Calu3 (cell line): ENCODE measurements around the gene CYBB. TPM values are rescaled to one million over a fixed set of nuclear protein-coding genes. Genes with fewer than 3 reads are reported as not detected.

Source experiments
- BruUV-seq: library from RNA; stranded (reverse); fragments of 400-500 nt; replicated peaks from 2 replicates; lab custom pipeline; 2021; lab: Mats Ljungman, UMichigan
- CTCF ChIA-PET: fragments of 300-600 bp; sonication (Branson Sonifier 250); formaldehyde crosslinking; loops from one replicate; lab custom pipeline; 2022; ENCODE audit warnings: antibody characterized with exemption; lab: Charles Lee
- DNase-seq: peaks from one replicate; pipeline ENCODE4 v3.0.0; 2022
- H3K27ac Mint-ChIP-seq: one replicate; pipeline ENCODE4 v1.8.0; 2022; ENCODE audit warnings: mixed read lengths; ENCODE audit not compliant: unreplicated experiment
- H3K27me3 Mint-ChIP-seq: one replicate; pipeline ENCODE4 v1.8.0; 2022; ENCODE audit warnings: mixed read lengths; ENCODE audit not compliant: unreplicated experiment
- H3K36me3 Mint-ChIP-seq: one replicate; pipeline ENCODE4 v1.8.0; 2022; ENCODE audit warnings: mild to moderate bottlenecking, moderate library complexity, mixed read lengths; ENCODE audit not compliant: insufficient read depth, unreplicated experiment
- H3K4me1 Mint-ChIP-seq: one replicate; pipeline ENCODE4 v1.8.0; 2022; ENCODE audit warnings: mild to moderate bottlenecking, low read depth, mixed read lengths; ENCODE audit not compliant: unreplicated experiment
- H3K4me3 Mint-ChIP-seq: one replicate; pipeline ENCODE4 v1.8.0; 2022; ENCODE audit warnings: mild to moderate bottlenecking, low read depth, moderate library complexity, mixed read lengths; ENCODE audit not compliant: unreplicated experiment
- H3K9me3 Mint-ChIP-seq: one replicate; pipeline ENCODE4 v1.8.0; 2022; ENCODE audit warnings: low read depth, mixed read lengths; ENCODE audit not compliant: unreplicated experiment
- intact Hi-C: fragments of 100-400 bp; cut with micrococcal nuclease; formaldehyde crosslinking; loops from one replicate; pipeline ENCODE4 v1.10.0; 2022; ENCODE audit not compliant: unreplicated experiment
- total RNA-seq: library from RNA; stranded (reverse); gene quantifications from 2 replicates; pipeline ENCODE4 v1.2.3, GENCODE V29; 2022
- TF ChIP-seq, protein P1 (sequence below): fragments of 200-600 bp; IDR thresholded peaks from one replicate; pipeline ENCODE4 v1.8.0; 2022; ENCODE audit warnings: antibody characterized with exemption; ENCODE audit not compliant: unreplicated experiment

Gene CYBB
- total RNA-seq, 1 experiment from 2014 or later: 1.8 TPM

DNA sequence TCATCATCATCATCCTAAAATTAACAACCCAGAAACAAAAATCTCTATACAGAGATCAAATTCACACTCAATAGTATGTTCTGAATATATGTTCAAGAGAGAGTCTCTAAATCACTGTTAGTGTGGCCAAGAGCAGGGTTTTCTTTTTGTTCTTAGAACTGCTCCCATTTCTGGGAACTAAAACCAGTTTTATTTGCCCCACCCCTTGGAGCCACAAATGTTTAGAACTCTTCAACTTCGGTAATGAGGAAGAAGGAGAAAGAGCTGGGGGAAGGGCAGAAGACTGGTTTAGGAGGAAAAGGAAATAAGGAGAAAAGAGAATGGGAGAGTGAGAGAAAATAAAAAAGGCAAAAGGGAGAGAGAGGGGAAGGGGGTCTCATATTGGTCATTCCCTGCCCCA, 32.3 kb downstream of the CYBB start:
- no TSS peak for BruUV-seq
- no peak for DNase-seq
- H3K4me1 Mint-ChIP-seq: no peaks in the 10 kb centered on the region
- intact Hi-C loops: no loop called here
- CTCF ChIA-PET: no interaction called here
- H3K4me3 Mint-ChIP-seq: no peak overlapping the region
- H3K27ac Mint-ChIP-seq: no peak overlapping the region
- H3K27me3 Mint-ChIP-seq: no peaks in the 10 kb centered on the region
- TF ChIP-seq, protein P1, sequence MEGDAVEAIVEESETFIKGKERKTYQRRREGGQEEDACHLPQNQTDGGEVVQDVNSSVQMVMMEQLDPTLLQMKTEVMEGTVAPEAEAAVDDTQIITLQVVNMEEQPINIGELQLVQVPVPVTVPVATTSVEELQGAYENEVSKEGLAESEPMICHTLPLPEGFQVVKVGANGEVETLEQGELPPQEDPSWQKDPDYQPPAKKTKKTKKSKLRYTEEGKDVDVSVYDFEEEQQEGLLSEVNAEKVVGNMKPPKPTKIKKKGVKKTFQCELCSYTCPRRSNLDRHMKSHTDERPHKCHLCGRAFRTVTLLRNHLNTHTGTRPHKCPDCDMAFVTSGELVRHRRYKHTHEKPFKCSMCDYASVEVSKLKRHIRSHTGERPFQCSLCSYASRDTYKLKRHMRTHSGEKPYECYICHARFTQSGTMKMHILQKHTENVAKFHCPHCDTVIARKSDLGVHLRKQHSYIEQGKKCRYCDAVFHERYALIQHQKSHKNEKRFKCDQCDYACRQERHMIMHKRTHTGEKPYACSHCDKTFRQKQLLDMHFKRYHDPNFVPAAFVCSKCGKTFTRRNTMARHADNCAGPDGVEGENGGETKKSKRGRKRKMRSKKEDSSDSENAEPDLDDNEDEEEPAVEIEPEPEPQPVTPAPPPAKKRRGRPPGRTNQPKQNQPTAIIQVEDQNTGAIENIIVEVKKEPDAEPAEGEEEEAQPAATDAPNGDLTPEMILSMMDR: no peak
- H3K36me3 Mint-ChIP-seq: no peaks in the 10 kb centered on the region
- no peaks in the 10 kb centered on the region for H3K9me3 Mint-ChIP-seq

DNA sequence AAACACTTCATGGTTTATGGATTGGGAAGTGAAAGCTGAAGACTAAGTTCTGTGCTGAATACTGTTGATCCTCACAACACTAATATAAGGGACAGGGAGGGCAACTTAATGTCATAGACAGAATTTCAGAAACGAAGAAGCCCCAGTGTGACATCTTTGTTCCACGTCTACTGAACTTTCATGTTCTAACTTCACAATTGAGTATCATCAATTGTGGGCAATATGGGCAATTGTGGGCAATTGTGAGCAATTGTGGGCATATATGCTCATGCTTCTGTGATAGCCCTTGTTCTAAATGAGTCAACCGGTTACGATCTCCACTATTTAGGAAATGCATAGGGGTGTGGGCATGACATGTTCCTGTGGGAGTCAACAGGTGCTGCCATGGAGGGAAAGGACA, 33.7 kb downstream of the CYBB start:
- no peak for DNase-seq
- Mint-ChIP-seq H3K36me3 (no peaks in the 10 kb centered on the region), H3K9me3 (no peaks in the 10 kb centered on the region), H3K27me3 (no peaks in the 10 kb centered on the region), H3K4me3 (no peak overlapping the region), H3K27ac (no peak overlapping the region), H3K4me1 (no peaks in the 10 kb centered on the region)
- TF ChIP-seq, protein P1: no peak
- intact Hi-C loops: no loop called here
- CTCF ChIA-PET: no interaction called here
- BruUV-seq: no TSS peak

DNA sequence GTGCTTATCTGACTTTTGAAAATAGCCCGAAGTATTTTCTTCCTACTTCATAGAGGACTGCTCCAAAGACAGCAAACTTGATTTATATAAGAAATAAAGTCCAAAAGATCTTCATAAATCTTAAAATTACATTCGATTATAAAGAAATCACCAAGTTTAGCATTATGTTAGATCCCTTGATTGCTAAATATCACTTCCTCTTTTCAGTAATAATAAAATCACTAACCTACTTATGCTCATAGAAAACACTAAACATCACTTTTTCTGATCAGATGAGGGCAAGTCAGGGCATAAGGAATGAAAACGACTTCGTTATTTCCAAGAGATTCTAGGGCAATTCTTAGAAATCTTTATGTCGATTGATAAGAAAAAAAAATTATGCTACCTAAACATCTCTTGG, 35.5 kb downstream of the CYBB start:
- H3K27me3 Mint-ChIP-seq: no peaks in the 10 kb centered on the region
- CTCF ChIA-PET: no interaction called here
- H3K36me3 Mint-ChIP-seq: no peaks in the 10 kb centered on the region
- no peaks in the 10 kb centered on the region for H3K4me1 Mint-ChIP-seq
- BruUV-seq: no TSS peak
- DNase-seq: no peak
- H3K4me3 Mint-ChIP-seq: no peak overlapping the region
- no peak overlapping the region for H3K27ac Mint-ChIP-seq
- intact Hi-C loops: no loop called here
- no peaks in the 10 kb centered on the region for H3K9me3 Mint-ChIP-seq
- TF ChIP-seq, protein P1: no peak

DNA sequence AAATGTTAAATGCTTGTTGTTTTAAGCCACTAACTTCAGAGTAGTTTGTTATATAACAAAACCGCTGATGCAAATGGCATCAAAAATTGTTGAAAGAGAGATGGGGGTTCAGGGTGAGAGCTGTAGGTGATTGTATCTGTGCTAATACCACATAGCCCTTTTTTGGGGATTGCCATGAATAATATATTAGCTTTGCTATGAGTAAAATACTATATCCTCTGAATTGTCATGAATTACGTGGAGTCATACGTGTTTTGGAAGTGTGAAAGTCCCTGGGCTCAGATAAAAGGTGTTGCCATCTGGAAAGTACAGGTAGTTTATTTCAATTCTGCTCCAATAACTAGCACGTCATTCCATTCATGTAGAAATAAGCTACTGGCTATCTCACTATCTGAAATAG, 36.9 kb downstream of the CYBB start:
- CTCF ChIA-PET: no interaction called here
- no peaks in the 10 kb centered on the region for H3K9me3 Mint-ChIP-seq
- H3K4me1 Mint-ChIP-seq: no peaks in the 10 kb centered on the region
- H3K4me3 Mint-ChIP-seq: no peak overlapping the region
- TF ChIP-seq, protein P1: no peak
- BruUV-seq: no TSS peak
- no peaks in the 10 kb centered on the region for H3K36me3 Mint-ChIP-seq
- DNase-seq: no peak
- H3K27me3 Mint-ChIP-seq: no peaks in the 10 kb centered on the region
- intact Hi-C loops: no loop called here
- H3K27ac Mint-ChIP-seq: no peak overlapping the region
